ENCODE measurements around the gene TMEM91.
"Not testable (repeated sequence)": the region's sequence is repeated elsewhere in the genome, so short reads cannot be mapped to it uniquely, and the experiment has no call there.

Gene TMEM91

DNA sequence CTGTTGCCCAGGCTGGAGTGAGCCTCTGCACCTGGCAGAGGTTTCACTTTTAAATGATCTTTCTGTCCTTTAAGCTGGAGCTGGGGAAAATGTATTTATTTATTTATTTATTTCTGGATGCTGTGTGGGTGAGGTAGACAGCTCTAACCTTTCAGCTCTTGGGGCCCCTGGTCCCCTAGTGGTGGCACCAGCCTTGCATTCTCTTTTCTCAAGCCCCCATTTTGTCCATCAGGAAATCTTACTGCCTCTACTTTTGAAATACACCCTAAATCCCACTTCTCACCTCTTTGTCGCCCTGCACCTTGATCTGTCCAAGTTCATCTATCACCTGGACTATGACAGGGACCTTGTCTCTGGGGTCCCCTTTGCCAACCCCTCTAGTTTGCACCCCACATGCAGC lies 10.2 kb upstream of the TMEM91 start:
- DNase-seq (ENCODE audit: low read depth) = no peak
- H3K4me3 ChIP-seq (replicated peaks; ENCODE audit: low read depth, low read length) = no peak overlapping the region
- TF ChIP-seq, protein P1, sequence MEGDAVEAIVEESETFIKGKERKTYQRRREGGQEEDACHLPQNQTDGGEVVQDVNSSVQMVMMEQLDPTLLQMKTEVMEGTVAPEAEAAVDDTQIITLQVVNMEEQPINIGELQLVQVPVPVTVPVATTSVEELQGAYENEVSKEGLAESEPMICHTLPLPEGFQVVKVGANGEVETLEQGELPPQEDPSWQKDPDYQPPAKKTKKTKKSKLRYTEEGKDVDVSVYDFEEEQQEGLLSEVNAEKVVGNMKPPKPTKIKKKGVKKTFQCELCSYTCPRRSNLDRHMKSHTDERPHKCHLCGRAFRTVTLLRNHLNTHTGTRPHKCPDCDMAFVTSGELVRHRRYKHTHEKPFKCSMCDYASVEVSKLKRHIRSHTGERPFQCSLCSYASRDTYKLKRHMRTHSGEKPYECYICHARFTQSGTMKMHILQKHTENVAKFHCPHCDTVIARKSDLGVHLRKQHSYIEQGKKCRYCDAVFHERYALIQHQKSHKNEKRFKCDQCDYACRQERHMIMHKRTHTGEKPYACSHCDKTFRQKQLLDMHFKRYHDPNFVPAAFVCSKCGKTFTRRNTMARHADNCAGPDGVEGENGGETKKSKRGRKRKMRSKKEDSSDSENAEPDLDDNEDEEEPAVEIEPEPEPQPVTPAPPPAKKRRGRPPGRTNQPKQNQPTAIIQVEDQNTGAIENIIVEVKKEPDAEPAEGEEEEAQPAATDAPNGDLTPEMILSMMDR (IDR thresholded peaks at IDR 0.05; ENCODE audit: low read length, missing control alignments) = peak; percentile 5

DNA sequence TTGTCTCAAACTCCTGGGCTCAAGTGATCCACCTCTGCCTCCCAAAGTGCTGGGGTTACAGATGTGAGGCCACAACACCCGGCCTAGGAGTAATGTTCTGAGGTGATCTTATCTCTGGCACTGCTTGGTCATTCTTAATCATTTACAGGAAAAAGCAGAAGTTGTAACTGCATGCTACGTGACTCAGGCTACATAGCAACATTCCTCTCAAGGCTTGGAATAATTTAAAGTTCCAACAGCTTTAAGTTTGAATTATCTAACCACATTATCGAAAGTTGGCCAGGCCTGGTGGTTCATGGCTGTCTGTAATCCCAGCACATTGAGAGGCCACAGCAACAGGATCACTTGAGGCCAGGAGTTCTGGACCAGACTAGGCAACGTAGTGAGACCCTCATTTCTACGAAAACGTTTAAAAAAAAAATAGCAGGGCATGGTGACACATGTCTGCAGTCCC lies 8.5 kb upstream of the TMEM91 start:
- peak; percentile 89 for DNase-seq (ENCODE audit: low read depth)
- H3K4me3 ChIP-seq (replicated peaks; ENCODE audit: low read depth, low read length) = no peak overlapping the region
- TF ChIP-seq, protein P1 (IDR thresholded peaks at IDR 0.05; ENCODE audit: low read length, missing control alignments) = no peak

DNA sequence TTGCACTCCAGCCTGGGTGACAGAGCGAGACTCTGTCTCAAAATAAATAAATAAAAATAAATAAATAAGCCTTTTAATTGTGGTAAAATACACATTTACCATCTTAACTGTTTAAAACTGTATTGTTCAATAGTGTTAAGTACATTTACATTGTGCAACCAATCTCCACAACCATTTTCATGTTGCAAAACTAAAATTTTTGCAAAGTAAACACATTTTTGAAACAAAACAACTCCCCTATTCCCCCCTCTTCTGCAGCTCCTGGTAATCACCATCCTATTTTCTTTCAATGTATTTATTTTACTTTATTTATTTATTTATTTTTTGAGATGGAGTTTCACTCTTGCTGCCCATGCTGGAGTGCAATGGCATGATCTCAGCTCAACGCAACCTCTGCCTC lies 6.6 kb upstream of the TMEM91 start:
- DNase-seq (ENCODE audit: low read depth) = no peak
- no peak overlapping the region for H3K4me3 ChIP-seq (replicated peaks; ENCODE audit: low read depth, low read length)
- TF ChIP-seq, protein P1 (IDR thresholded peaks at IDR 0.05; ENCODE audit: low read length, missing control alignments) = no peak

DNA sequence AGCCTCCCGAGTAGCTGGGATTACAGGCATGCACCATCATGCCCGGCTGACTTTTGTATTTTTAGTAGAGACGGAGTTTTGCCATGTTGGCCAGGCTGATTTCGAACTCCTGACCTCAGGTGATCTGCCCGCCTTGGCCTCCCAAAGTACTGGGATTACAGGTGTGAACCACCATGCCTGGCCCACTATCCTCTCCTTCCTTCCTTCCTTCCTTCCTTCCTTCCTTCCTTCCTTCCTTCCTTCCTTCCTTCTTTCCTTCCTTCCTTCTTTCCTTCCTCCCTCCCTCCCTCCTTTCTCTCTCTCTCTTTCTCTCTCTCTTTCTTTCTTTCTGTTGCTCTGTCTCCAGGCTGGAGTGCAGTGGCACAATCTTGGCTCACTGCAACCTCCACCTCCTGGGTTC lies 5.2 kb upstream of the TMEM91 start:
- not testable (repeated sequence) for DNase-seq (ENCODE audit: low read depth); H3K4me3 ChIP-seq (replicated peaks; ENCODE audit: low read depth, low read length)

DNA sequence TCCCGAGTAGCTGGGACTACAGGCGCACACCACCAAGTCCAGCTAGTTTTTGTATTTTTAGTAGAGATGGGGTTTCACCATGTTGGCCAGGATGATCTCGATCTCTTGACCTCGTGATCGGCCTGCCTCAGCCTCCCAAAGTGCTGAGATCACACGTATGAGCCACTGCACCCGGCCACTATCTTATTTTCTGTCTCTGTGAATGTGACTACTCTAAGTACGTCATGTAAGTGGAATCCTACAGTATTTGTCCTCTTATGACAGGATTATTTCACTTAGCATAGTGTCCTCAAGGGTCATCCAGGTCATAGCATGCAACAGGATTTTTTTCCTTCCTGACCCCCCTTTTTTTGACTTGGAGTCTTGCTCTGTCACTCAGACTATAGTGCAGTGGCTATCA lies 4.8 kb upstream of the TMEM91 start:
- H3K4me3 ChIP-seq (replicated peaks; ENCODE audit: low read depth, low read length) = no peak overlapping the region
- DNase-seq (ENCODE audit: low read depth) = no peak
- TF ChIP-seq, protein P1 (IDR thresholded peaks at IDR 0.05; ENCODE audit: low read length, missing control alignments) = no peak

DNA sequence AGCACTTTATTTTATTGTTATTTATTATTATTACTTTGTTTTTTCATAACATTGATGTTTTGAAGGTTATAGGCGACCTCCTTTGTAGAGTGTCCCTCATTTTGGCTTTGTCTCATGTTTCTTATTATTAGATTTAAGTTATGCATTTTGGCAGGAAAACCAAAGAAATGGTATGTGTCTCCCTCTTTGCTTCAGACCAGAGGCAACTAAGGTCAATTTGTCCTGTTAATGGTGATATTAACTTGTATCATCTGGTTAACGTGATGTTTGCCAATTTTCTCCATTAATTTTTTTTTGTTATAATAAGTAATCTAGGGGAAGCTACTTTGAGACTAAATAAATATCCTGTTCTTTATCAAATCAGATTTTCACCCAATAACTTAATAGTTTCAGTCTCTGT lies 3.8 kb upstream of the TMEM91 start:
- TF ChIP-seq, protein P1 (IDR thresholded peaks at IDR 0.05; ENCODE audit: low read length, missing control alignments) = no peak
- H3K4me3 ChIP-seq (replicated peaks; ENCODE audit: low read depth, low read length) = no peak overlapping the region
- DNase-seq (ENCODE audit: low read depth) = no peak

DNA sequence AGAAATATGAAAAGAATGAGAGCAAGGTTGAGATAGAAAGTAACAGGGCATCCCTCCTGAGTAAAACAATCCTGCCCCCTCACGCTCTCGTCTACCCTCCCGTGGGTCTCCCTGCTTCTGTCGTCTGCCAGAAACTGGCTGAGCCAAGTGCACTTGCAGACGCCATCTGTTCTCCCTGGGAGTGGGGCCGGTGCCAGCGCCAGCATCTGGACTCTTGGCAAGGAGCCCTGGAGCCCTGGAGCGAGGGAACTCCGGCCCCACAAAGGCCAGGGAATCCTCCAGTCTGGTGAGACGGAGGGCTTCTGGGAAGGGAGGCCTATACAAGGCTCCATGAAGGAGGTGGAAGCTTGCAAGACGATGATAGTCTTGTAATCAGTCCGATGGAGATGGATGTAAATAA lies 2.3 kb upstream of the TMEM91 start:
- no peak overlapping the region for H3K4me3 ChIP-seq (replicated peaks; ENCODE audit: low read depth, low read length)
- TF ChIP-seq, protein P1 (IDR thresholded peaks at IDR 0.05; ENCODE audit: low read length, missing control alignments) = no peak
- peak; percentile 94 for DNase-seq (ENCODE audit: low read depth)

DNA sequence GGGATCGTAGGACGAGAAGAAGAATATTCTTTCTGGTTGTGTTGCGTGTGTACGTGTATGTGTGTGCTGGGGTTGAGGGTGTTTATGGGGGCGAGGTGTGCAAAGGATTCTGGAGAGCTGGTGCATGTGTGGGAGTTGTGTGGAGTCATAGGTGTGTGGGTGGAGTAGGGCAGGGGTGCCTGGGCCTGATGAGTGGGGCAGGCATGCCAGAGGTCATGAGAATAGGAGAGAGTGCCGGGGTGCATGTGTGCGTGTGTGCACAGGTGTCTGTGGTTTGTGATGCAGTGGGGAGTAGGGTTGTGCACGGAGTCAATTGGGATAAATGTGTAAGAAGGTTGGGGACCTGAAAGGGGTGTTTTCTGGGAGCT lies 649 bp downstream of the TMEM91 start:
- H3K4me3 ChIP-seq (replicated peaks; ENCODE audit: low read depth, low read length) = peak overlapping the region; percentile 68

More for the DNA sequence above, 649 bp downstream of the TMEM91 start:
- TF ChIP-seq, protein P1 (IDR thresholded peaks at IDR 0.05; ENCODE audit: low read length, missing control alignments) = no peak
- no peak for DNase-seq (ENCODE audit: low read depth)

Measured in fibroblast of pulmonary artery (primary cell).